HG03280 (cell line): Measurements from ENCODE around the gene NCOA3.
"Not testable (repeated sequence)": the region's sequence is repeated elsewhere in the genome, so short reads cannot be mapped to it uniquely, and the experiment has no call there.

Experiments
- ATAC-seq: cut with Tn5 transposase; IDR thresholded peaks from one replicate; pipeline ENCODE4 v1.9.1; 2021; ENCODE audit warnings: mild to moderate bottlenecking, moderate library complexity; ENCODE audit not compliant: unreplicated experiment

Gene NCOA3

DNA sequence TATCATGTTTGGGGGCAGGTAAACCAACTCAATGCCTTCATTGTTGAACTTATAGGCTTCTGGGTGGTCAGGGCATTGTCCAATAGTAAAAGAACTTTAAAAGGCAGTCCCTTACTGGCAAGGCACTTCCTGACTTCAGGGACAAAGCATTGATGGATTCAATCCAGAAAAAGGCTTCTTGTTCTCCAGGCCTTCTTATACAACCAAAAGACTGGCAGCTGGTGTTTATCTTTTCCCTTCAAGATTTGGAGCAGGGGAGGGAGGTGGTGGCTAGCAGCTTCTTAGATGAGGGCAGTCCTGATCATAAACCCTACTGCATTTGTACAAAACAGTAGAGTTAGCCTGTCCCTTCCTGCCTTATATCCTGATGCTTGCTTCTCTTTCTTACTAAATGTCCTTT lies 57.5 kb downstream of the NCOA3 start:
- ATAC-seq: no peak

DNA sequence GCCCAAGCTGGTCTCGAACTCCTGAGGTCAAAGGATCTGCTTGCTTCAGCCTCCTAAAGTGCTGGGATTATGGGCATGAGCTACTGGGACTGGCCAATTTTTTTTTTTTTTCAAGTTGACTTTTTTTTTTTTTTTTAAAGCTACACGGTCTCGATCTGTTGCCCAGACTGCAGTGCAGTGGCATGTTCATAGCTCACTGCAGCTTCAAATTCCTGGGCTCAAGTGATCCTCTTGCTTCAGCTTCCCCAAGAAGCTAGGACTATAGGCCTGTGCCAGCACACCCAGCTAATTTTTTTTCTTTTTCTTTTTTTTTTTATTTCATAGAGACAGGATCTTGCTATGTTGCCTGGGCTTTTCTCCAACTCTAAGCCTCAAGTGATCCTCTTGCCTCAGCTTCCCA lies 59.5 kb downstream of the NCOA3 start:
- ATAC-seq: no peak

DNA sequence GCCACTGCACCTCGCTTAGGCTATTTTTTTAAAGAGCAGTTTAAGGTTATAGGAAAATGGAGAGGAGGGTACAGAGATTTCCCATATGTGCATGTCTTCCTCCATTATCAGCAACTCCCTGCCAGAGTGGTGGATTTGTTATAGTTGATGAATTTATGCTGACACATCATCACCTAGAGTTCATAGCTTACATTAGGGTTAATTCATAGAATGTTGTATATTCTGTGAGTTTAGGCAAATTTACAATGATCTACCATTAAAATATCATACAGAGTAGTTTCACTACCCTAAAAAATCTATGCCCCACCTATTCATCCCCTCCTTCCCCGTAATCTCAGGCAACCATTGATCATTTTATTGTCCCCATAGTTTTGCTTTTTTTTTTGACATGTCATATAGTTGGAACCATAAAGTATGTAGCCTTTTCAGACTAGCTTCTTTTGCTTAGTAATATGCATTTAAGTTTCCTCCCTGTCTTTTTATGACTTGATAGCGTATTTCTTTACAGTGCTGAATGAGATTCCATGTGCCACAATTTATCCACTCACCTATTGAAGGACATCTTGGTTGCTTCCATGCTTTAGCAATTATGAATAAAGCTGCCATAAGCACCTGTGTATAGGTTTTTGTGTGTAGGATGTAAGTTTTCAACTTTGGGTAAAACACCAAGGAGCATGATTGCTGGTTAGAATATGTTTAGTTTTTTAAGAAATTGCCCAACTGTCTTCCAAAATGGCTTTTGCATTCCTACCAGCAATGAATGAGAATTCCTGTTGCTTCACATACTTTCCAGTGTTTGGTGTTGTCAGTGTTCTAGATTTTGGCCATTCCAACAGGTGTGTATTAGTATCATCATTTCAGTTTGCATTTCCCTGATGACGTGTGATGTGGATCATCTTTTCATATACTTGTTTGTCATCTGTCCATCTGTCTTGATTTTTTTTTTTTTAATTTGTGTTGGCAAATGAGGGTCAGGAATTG lies 60.2 kb downstream of the NCOA3 start:
- ATAC-seq: no peak

DNA sequence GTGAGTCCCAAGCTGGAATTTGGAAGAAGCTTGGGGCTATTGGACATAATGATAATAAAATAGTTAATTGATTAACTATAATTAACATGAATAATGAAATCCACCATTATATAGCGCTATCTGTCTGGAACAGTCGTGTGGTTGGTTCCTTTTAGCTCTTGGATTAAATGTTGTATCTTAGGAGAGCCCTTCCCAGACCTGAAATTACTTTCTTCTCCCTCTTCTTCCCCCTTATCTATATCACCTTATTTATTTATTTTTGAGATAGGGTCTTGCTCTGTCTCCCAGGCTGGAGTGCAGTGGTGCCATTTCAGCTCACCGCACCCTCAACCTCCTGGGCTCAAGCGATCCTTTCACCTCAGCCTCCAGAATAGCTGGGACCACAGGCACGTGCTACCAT lies 64.6 kb downstream of the NCOA3 start:
- ATAC-seq: no peak

DNA sequence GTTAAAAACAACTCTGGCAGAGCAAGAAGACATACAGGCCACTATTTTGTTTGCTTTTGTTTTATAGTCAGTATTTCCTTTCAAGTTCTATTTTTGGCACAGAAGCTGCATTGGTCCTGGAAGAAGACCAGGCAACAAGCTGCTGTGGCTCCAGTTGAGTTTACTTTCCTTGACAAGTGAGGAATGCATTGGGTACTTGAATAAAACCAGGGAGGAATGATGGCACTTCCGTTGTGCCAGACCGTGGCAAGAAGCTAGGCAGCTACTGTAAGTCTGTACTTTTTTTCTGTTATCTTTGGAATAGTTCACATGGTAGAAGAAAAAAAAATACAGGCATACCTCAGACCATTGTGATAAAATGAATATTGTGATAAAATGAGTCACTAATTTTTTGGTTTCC lies 66.3 kb downstream of the NCOA3 start:
- ATAC-seq: no peak

DNA sequence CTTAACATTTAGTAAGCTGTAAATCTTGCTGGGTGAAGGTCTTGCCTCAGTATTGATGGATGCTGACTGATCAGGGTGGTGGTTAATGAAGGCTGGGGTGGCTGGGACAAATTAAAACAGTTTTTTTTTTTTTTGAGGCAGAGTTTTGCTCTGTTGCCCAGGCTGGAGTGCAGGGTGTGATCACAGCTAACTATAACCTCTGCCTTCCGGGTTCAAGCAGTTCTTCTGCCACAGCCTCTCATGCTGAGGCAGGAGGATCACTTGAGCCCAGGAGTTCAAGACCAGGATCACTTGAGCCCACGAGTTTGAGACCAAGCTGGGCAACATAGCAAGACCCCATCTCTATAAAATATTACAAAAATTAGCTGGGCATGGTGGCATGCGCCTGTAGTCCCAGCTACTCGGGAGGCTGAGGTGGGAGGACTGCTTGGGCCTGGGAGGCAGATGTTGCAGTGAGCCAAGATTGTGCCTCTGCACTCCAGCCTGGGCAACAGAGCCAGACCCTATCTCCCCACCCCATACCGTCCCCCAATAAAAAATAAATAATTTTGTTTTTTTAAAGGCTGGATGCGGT lies 67.2 kb downstream of the NCOA3 start:
- ATAC-seq: no peak

DNA sequence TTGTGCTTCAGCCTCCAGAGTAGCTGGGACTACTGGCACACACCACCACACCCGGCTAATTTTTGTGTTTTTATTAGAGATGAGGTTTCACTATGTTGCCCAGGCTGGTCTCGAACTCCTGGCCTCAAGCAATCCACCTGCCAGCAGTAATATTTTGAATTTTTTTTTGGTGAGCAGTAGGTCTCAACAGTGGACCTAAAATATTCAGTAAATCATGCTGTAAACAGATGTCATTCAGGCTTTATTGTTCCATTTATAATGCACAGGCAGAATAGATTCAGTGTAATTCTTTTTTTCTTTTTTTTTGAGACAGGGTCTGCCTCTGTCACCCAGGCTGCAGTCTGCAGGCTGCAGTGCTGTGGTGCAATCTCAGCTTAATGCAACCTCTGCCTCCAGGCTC lies 69.7 kb downstream of the NCOA3 start:
- no peak for ATAC-seq

DNA sequence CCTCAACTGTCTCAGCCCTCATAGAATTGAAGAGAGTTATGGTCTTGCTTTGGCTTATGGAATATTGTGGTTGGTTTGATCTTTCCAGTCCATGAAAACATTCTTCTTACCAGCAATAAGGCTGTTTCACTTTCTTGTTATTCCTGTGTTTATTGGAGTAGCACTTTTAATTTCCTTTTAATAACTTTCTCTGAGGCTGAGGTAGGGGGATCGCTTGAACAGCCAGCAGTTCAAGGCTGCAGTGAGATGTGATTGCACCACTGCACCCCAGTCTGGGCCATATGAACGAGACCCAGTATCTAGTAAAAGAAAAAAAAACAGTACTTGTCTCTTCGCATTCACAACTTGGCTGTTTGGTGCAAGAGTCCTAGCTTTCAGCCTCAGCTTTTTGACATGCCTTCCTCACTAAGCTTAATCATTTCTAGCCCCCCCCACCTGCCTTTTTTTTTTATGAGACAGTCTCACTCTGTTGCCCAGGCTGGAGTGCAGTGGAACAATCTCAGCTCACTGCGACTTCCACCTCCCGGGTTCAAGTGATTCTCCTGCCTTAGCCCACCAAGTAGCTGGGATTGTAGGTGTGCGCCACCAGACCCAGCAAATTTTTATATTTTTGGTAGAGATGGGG lies 70.5 kb downstream of the NCOA3 start:
- ATAC-seq: no peak

DNA sequence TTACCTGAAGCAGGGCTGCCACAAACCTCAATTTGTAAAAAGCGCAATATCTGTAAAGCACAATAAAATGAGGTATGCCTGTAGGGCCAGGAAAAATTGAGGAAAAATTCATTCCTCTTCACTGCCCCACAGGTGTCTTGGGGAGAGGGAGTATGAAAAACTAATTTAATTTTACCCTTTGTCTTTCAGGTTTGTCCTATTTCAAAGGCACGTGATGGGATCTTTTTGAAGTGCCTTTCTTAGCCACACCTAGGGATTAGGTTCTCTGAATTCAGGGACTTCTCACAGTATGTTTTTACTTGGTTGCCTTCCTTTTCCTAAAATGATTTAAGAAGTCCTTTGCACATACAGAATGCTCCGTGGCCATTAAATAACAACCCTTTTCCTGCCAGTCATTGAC lies 71.9 kb downstream of the NCOA3 start:
- no peak for ATAC-seq

DNA sequence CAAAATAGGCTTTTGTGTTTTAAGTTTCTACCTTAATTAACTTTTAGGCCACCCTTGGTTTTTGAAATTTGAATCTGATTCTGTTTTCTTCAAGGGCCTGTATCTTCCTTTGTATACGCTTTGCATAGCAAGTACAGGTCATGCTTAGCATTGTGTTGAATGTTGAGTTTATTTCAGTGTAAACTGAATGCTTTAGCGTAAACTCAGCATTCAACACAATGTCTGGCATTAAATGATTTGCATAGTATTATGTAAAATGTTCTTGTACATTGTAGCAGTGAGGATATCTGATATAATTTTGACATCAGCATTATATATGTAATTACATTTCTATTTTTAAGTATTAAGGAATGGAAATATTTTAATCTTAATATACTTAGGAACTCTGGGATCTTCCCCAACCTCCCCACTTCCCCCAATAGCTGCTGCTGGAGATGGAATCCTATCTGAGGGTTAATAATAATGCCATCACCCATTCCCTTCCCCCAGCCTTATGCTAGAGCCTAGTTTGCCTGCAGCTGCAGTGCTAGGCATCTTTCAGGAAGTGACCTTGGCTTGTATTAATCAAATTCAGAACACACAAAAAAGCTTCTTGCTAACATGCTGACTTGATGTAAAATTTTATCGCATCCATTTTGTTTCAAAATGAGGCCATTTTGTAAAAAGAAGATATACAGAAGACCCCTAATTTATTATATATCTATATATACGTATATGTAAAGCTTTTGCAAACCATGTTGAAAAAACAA lies 73.1 kb downstream of the NCOA3 start:
- ATAC-seq: no peak

DNA sequence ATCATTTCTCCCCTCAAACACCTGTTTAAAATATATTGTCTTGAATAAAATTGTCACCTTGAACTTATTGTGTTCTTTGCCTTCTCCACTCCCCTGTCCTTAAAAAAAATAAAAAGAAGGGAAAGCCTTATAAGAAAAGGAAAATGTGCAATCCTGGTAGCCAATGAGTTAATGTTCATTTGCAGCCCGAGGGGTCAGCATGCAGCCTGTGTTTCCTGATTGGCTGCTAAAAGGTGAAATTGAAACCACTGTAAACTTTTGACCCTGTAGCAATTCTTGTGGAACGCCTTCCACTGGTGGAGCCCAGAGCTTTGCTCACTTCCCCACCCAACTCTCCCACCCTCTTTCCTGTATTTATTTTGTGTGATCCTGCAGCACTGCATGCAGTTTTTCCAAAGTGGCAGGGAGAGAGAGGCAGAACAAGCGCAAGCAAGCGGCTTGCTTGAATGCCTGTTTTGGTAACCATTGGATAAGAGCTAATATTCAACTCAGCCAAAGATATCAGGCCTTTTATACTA lies 74.9 kb downstream of the NCOA3 start:
- no peak for ATAC-seq

DNA sequence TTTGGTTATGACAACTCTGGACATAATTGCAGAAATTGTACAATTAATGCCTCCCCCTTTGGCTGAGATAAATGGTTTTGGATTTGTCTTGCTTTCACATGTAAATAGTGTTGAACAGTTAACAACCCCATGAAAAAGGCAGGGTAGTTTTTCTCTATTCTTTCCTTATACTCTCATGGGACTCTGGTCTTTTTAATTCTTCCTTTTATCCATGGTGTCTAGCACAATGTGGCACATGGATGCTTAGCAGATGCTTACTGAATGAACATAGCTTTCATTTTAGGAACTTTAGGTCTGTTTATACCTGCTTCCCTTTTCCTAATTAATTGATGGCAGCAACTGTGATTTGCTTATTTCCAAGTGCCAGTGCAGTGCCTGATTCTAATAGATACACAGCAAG lies 75.6 kb downstream of the NCOA3 start:
- ATAC-seq: no peak

DNA sequence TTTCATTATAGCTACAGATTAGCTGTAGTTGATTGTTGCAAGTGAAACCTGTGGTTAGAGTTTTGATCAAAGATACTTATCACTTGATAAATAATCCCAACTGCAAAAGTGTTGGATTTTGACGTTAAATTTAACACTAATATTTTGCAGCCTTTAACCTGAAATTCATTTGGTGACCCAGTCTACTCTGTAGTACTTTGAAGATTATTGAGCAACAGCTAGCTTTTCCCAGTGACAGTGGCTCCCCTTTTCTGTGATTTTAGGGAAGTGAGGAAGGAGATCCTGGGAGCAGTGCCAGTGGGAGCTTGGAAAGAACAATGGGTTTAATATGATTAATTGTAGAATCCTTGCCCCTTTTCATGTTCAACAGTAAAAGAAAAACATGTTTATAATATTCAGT lies 76.9 kb downstream of the NCOA3 start:
- no peak for ATAC-seq

DNA sequence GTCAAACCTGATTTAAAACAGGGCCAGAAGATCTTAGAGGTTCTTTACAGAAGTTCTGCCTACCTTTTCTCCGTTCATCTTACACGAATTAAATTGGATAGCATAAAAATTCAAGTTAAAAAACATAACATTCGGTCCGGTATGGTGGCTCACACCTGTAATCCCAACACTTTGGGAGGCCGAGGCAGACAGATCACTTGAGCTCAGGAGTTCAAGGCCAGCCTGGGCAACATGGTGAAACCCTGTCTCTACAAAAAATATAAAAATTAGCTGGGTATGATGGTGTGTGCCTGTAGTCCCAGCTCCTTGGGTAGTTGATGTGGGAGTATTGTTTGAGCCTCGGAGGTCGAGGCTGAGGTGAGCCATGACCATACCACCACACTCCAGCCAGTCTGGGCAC lies 79.0 kb downstream of the NCOA3 start:
- ATAC-seq: not testable (repeated sequence)

DNA sequence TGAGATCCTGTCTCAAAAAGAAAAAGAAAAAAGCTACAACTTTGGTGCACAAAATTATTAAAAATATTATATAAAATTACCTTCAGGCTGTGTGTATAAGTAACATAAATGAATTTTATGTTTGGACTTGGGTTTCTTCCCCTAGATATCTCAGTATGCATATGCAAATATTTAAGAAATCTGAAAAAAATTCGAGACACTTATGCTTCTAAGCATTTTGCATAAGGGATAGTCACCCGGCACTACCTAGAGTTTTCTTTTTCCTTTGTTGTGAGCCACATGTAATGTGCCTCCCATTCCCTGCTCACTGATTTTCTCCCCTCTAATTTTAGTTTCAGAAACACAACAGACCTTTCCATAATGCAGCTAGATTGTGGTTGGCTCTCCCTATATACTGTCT lies 79.4 kb downstream of the NCOA3 start:
- ATAC-seq: no peak

DNA sequence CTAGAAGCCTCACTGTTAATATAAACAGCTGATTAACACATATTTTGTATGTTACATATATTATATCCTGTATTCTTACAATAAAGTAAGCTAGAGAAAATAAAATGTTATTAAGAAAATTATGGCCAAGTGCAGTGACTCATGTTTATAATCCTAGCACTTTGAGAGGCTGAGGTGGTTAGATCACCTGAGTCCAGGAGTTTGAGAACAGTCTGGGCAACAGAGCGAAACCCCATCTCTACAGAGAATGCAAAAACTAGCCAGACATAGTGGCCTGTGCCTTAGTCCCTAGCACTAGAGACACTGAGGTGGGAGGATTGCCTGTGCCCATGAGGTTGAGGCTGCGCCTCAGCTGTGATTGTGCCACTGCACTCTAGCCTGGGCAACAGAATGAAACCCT lies 81.9 kb downstream of the NCOA3 start:
- no peak for ATAC-seq

DNA sequence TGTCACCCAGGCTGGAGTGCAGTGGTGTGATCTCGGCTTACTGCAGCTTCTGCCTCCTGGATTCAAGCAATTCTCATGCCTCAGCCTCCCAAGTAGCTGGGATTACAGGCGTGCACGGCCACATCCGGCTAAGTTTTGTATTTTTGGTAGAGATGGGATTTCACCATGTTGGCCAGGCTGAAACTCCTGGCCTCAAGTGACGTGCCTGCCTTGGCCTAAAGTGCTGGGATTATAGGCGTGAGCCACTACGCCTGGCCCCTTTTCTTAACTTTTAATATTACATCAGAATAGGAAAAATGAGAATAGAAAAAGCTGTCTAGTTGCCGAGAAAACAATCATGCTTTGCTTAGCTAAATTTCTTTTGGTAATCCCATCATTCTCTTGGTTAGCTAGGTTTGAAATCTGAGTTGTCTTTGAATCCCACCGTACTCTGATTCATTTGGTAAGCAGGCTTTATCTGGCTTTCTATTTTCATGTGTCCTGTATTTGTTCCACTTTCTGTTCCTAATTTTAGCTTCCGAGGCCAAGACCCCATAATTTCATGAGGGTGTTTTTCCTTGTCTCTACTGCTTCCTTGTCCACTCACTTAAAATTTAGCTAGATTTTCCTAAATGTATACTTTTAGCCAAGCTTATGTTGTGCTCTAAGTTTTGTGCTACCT lies 83.5 kb downstream of the NCOA3 start:
- ATAC-seq: no peak

DNA sequence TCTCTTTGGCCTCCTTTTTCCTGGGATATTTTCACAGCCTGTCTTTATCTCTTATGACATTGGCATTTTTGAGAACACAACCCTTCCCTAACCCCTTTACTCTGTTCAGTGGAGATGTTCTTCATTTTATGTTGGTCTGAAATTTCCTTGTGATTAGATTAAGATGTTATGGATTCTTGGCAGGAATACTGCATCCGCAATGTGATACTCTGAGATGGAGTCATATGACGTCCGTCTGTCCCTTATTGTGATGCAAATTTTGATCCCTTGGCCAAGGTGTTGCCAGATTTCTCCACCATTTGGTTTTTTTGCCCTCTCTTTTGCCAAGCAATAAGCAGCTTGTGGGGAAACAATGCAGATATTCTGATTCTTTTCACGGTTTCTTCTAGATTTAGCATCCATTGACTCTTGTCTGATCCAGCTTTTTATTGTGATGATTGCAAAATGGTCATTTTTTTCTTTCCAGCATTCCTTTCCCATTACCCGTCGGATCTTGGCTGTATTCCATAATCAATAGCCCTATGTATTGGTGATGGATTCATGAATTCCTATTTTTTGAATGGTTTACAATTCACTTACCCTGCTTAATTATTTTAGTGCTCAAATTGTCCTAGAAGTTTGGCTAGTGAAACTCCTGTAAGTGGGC lies 85.1 kb downstream of the NCOA3 start:
- no peak for ATAC-seq

DNA sequence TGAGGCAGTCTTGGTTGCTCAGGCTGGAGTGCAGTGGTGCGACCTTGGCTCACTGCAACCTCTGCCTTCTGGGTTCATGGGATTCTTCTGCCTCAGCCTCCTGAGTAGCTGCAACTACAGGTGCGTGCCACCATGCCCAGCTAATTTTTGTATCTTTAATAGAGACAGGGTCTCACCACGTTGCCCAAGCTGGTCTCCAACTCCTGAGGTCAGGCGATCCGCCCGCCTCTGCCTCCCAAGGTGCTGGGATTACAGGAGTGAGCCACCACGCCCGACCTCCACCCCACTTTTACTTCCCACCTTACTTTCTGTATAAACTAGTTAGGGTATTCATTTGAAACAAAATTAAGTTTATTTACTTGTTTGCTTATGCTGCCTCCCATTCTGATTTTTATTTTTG lies 86.5 kb downstream of the NCOA3 start:
- no peak for ATAC-seq

DNA sequence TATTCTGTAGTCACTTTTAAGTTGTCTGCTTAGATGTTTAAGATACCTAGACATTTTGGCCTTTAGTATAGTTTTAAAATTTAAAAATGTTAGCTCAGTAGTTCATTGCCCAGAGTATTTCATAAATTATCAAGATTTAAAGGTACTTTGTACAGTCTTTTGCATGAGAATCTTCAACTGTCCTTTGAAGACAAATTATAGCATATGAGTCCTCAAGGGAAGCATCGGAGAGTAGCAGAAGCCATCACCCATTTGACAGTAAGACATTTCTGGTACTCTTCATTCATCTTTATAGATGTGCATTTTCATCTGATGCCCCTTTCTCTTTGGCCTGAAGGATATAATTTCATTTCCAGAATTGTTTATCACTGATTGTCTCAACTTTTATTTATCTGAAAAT lies 89.5 kb downstream of the NCOA3 start:
- no peak for ATAC-seq
